Tibial artery (tissue), 4 donors: ENCODE results near the gene GGA3.
"Not testable (repeated sequence)": the region's sequence is repeated elsewhere in the genome, so short reads cannot be mapped to it uniquely, and the experiment has no call there.

ENCODE experiments used
- DNase-seq, 2 donors: peaks; one replicate each; pipeline ENCODE4 v3.0.0-alpha.2; 2019
- H3K27ac ChIP-seq, 2 donors: fragments of 200-600 bp; sonication (generic) in 1 of 2; 1 replicate in 1 of 2; 2 replicates in 1 of 2; pipeline ENCODE4 v1.5.1; 2018 to 2019; ENCODE audit warnings: mild to moderate bottlenecking in 1 of 2
- H3K27me3 ChIP-seq, 2 donors: fragments of 200-600 bp; sonication (generic) in 1 of 2; one replicate each; pipeline versions ENCODE4 v1.5.1 to v1.6.0; 2016 to 2019
- H3K36me3 ChIP-seq, 3 donors: fragments of 200-600 bp; sonication (generic) in 2 of 3; one replicate each; pipeline ENCODE4 v1.5.1; 2016 to 2019; ENCODE audit warnings: mild to moderate bottlenecking in 2 of 3
- H3K4me1 ChIP-seq, 4 donors: fragments of 200-600 bp; sonication (generic) in 2 of 4; 1 replicate in 3 of 4; 2 replicates in 1 of 4; pipeline ENCODE4 v1.5.1; 2016 to 2019
- H3K4me3 ChIP-seq, 2 donors: fragments of 200-600 bp; sonication (generic) in 1 of 2; 1 replicate in 1 of 2; 2 replicates in 1 of 2; pipeline ENCODE4 v1.5.1; 2018 to 2019; ENCODE audit warnings: mild to moderate bottlenecking in 2 of 2
- H3K9me3 ChIP-seq, 3 donors: fragments of 200-600 bp; sonication (generic) in 1 of 3; one replicate each; pipeline ENCODE4 v1.5.1; 2016 to 2019
- intact Hi-C: fragments of 100-400 bp; cut with DNase I; formaldehyde crosslinking; loops from one replicate; pipeline ENCODE4 v1.15.0; 2023; ENCODE audit warnings: low total_unique reads
- TF ChIP-seq, protein P1 (sequence below), 2 experiments: fragments of 200-600 bp in 1 of 2; fragments of 450-650 bp in 1 of 2; IDR thresholded peaks; one replicate each; pipeline ENCODE4 v1.5.1; 2017 to 2019; ENCODE audit warnings: antibody characterized with exemption in 2 of 2, mild to moderate bottlenecking in 1 of 2, moderate library complexity in 1 of 2

The GGA3 gene

DNA sequence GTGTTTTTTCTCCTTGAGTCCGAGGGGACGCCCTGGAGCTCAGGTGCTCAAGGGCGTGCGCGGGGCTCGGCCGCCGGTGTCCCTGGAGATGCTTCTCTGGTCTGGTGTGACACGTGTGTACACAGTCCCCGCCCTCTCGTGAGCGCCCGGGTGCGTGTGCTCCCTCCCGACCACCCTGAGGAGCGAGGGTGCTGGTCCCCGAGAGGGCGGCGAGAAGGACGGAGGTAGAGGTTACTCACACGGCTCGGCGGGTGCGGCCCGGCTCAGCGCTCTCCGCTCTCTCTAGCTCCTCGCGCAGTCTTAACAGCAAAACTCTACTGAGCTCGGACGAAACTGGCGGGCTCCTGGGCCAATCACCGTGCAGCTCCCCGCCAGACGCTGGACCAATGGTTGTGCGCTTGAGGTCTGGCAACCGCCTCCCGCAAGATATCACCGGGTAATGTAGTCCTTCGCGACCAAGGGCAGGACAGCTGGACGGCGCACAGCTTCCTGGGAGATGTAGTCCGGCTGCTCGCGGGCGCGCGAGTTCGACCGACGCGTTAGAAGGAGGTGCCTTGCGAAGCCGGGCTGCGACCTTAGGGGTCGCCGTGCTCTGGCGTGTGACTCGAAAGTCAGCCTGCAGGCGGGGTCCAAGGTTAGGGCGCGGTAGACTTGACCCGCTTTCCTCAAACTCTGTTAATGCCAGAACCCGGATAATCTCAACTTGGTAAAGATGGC lies 27.9 kb upstream of the GGA3 start, which contains the start of gene SLC25A19:
TSS of gene SLC25A19 (minus strand) at position 319 of the 717 bp plus-strand sequence. CDS start 2,669 bp downstream, outside the sequence.
- peaks cover 0 to 10% (median 4%) of the 10 kb centered on the region in 4 donors for H3K4me1 ChIP-seq
- no peaks in the 10 kb centered on the region for H3K27me3 ChIP-seq
- H3K9me3 ChIP-seq = no peaks in the 10 kb centered on the region
- TF ChIP-seq, protein P1, sequence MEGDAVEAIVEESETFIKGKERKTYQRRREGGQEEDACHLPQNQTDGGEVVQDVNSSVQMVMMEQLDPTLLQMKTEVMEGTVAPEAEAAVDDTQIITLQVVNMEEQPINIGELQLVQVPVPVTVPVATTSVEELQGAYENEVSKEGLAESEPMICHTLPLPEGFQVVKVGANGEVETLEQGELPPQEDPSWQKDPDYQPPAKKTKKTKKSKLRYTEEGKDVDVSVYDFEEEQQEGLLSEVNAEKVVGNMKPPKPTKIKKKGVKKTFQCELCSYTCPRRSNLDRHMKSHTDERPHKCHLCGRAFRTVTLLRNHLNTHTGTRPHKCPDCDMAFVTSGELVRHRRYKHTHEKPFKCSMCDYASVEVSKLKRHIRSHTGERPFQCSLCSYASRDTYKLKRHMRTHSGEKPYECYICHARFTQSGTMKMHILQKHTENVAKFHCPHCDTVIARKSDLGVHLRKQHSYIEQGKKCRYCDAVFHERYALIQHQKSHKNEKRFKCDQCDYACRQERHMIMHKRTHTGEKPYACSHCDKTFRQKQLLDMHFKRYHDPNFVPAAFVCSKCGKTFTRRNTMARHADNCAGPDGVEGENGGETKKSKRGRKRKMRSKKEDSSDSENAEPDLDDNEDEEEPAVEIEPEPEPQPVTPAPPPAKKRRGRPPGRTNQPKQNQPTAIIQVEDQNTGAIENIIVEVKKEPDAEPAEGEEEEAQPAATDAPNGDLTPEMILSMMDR (IDR thresholded peaks at IDR 0.05) = no peak
- peak; percentile 99 for DNase-seq
- intact Hi-C loops = no loop called here
- H3K4me3 ChIP-seq = peak within 1 kb of the TSS; percentile 69 to 73
- peak within 1 kb of the TSS; percentile 86 to 87 for H3K27ac ChIP-seq
- peaks cover 0 to 19% (median 12%) of the 10 kb centered on the region in 3 donors for H3K36me3 ChIP-seq

DNA sequence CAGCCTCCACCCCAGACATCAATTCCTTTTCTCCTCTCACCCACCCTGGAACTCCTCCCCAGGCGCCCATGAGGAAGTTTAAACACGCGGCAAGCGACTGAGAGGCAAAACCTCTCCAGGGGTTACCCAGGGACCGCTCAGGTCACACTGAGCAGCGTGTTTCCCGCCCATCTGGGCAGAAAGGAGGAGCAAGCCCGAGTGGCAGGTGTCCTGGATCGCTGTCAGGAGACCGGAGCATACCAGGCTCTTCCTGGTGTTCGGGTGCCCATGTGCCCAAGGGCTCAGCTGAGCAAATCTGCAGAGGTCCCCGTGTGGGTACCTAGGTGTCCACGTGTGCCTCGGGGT lies 27.3 kb upstream of the GGA3 start:
- H3K36me3 ChIP-seq = peaks cover 0 to 19% (median 12%) of the 10 kb centered on the region in 3 donors
- peak overlapping the region; percentile 69 to 73 for H3K4me3 ChIP-seq
- intact Hi-C loops = no loop called here
- no peaks in the 10 kb centered on the region for H3K27me3 ChIP-seq
- no peak for DNase-seq
- peak overlapping the region; percentile 86 to 87 for H3K27ac ChIP-seq
- TF ChIP-seq, protein P1 (IDR thresholded peaks at IDR 0.05) = no peak
- H3K4me1 ChIP-seq = peaks cover 0 to 10% (median 4%) of the 10 kb centered on the region in 4 donors
- H3K9me3 ChIP-seq = no peaks in the 10 kb centered on the region

DNA sequence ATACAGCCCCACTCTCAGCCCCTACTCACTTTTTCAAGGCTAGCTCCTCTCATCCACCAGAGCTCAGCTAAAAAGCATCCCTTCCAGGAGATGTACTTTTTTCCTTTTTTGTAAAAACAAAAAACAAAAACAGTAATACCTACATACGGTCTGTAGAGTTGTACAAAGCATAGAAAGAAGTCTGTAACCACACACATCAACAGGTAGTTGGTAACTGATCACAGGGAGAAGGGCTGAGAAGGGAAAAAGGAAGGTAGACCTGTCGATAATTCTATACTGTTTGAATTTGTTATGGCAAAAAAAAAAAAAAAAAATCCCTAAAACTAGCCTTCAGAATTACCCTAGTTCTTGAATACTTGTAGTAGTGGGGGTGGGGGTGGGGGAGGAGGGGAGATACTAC lies 27.0 kb upstream of the GGA3 start:
- Histone ChIP-seq H3K27ac (peak overlapping the region; percentile 86 to 87), H3K9me3 (no peaks in the 10 kb centered on the region), H3K4me1 (peaks cover 0 to 10% (median 4%) of the 10 kb centered on the region in 4 donors), H3K27me3 (no peaks in the 10 kb centered on the region), H3K36me3 (peaks cover 0 to 19% (median 12%) of the 10 kb centered on the region in 3 donors), H3K4me3 (peak overlapping the region; percentile 69 to 73)
- intact Hi-C loops = no loop called here
- no peak for DNase-seq
- TF ChIP-seq, protein P1 (IDR thresholded peaks at IDR 0.05) = no peak

DNA sequence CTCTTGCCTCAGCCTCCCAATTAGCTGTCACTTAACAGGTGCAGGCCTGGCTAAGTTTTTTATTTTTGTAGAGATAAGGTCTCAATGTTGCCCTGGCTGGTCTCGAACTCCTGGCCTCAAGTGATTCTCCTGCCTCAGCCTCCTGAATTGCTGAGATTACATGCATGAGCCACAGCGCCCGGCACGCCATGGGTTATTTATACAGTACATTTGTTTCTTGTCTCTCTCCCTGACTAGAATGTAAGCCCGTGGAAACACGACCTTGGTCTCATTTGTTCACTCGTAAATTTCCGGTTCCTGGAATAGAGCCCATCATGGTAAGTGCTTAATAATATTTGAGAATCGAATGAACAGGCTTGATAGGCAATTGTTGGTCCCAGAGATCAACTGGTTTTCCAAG lies 25.8 kb upstream of the GGA3 start:
- no peaks in the 10 kb centered on the region for H3K9me3 ChIP-seq
- DNase-seq = no peak
- peaks cover 0 to 21% (median 15%) of the 10 kb centered on the region in 3 donors for H3K36me3 ChIP-seq
- TF ChIP-seq, protein P1 (IDR thresholded peaks at IDR 0.05) = no peak
- H3K4me3 ChIP-seq = no peak overlapping the region
- intact Hi-C loops = no loop called here
- H3K4me1 ChIP-seq = peaks cover 0 to 10% (median 4%) of the 10 kb centered on the region in 4 donors
- no peaks in the 10 kb centered on the region for H3K27me3 ChIP-seq
- H3K27ac ChIP-seq = no peak overlapping the region

DNA sequence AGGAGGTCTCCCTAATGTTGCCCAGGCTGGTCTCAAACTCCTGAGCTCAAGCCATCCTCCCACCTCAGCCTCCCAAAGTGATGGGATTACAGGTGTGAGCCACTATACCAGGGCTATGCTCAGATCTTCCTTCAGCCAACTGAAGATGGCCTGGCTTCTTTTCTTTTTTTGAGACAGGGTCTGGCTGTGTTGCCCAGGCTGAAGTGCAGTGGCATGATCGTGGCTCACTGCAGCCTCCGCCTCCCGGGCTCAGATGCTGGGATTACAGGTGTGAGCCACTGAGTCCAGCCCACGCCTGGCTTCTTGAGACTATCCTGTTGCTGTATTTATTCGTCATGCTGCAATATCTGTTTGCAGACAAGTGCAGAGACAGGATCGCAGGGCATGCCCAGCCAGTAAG lies 23.7 kb upstream of the GGA3 start:
- Histone ChIP-seq H3K27me3 (no peaks in the 10 kb centered on the region), H3K4me3 (no peak overlapping the region), H3K4me1 (peaks cover 0 to 10% (median 4%) of the 10 kb centered on the region in 4 donors), H3K36me3 (peaks cover 0 to 33% (median 22%) of the 10 kb centered on the region in 3 donors), H3K27ac (no peak overlapping the region), H3K9me3 (no peaks in the 10 kb centered on the region)
- no peak for DNase-seq
- intact Hi-C loops = no loop called here
- TF ChIP-seq, protein P1 (IDR thresholded peaks at IDR 0.05) = no peak

DNA sequence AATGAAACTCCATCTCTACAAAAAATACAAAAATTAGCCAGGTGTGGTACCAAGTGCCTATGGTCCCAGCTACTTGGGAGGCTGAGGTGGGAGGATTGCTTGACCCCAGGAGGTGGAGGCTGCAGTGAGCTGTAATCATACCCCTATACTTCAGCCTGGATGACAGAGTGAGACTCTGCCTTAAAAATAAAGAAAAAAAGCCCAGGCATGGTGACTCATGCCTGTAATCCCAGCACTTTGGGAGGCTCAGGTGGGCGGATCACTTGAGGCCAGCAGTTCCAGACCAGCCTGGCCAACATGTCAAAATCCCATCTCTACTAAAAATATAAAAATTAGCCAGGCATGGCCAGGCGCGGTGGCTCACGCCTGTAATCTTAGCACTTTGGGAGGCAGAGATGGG lies 18.8 kb upstream of the GGA3 start:
- H3K27ac ChIP-seq, H3K4me1 ChIP-seq, H3K27me3 ChIP-seq, H3K4me3 ChIP-seq, intact Hi-C loops, H3K9me3 ChIP-seq, DNase-seq: not testable (repeated sequence)
- H3K36me3 ChIP-seq = peaks cover 0 to 28% (median 15%) of the 10 kb centered on the region in 3 donors
